ENCODE results near the gene MYBPC1. TPM values are rescaled to one million over a fixed set of nuclear protein-coding genes. Genes with fewer than 3 reads are reported as not detected.
"Not testable (repeated sequence)": the region's sequence is repeated elsewhere in the genome, so short reads cannot be mapped to it uniquely, and the experiment has no call there.

The MYBPC1 gene
- total RNA-seq, 2 donors from 2014 or later = not detected

DNA sequence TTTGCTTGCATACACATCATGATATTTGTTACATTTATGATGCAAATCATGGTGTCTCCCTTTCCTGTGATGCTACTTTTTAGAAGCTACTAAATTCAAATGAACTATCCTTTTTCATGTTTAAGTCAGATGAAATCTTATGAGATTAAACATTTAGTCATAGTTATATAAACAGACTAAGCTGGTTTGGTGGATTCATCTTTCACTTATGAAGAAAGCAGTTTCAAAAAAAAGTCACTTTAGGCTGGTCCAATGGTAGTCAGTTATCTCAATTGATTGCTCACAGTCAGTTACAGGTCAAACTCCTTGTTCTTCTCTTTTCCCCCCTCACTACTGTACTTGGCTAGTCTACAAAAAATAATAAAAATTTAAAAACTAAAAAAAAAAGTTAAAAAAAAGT lies 124.8 kb downstream of the MYBPC1 start:
- H3K4me3 Mint-ChIP-seq = no peak overlapping the region
- H3K4me1 Mint-ChIP-seq (ENCODE audit: low read depth in 2 of 2) = no peaks in the 10 kb centered on the region
- DNase-seq (ENCODE audit: low spot score) (no peak), ATAC-seq (no peak)
- H3K27ac Mint-ChIP-seq = no peak overlapping the region
- no peaks in the 10 kb centered on the region for H3K27me3 Mint-ChIP-seq
- no peaks in the 10 kb centered on the region for H3K9me3 Mint-ChIP-seq
- H3K36me3 Mint-ChIP-seq = no peaks in the 10 kb centered on the region

GRCh38 chr12:101720118-101720517 lies 125.3 kb downstream of the MYBPC1 start:
- no peaks in the 10 kb centered on the region for H3K36me3 Mint-ChIP-seq
- no peaks in the 10 kb centered on the region for H3K9me3 Mint-ChIP-seq
- H3K4me3 Mint-ChIP-seq = no peak overlapping the region
- H3K27ac Mint-ChIP-seq = no peak overlapping the region
- no peak for DNase-seq (ENCODE audit: low spot score)
- no peaks in the 10 kb centered on the region for H3K4me1 Mint-ChIP-seq (ENCODE audit: low read depth in 2 of 2)
- no peak for ATAC-seq
- H3K27me3 Mint-ChIP-seq = no peaks in the 10 kb centered on the region

DNA sequence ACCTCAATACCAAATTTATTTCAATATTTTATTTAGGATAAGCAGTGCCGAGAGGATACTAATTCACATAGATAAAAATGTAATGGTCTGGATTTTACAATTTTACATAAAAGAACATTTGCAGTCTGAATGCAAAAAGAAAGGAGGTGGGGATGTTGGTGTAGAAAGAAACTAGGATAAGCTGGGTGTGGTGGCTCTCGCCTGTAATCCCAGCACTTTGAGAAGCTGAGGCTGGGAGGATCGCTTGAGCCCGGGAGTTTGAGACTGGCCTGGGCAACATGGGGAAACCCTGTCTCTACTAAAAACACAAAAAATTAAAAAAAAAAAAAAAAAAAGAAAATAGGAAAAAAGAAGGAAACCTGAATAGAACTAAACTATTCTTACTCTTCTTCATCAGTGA lies 127.6 kb downstream of the MYBPC1 start:
- Mint-ChIP-seq H3K27ac (no peak overlapping the region), H3K27me3 (no peaks in the 10 kb centered on the region), H3K36me3 (no peaks in the 10 kb centered on the region), H3K4me1 (ENCODE audit: low read depth in 2 of 2) (no peaks in the 10 kb centered on the region), H3K4me3 (no peak overlapping the region), H3K9me3 (no peaks in the 10 kb centered on the region)
- ATAC-seq (no peak), DNase-seq (ENCODE audit: low spot score) (no peak)

- no peak for ATAC-seq
- Mint-ChIP-seq H3K27ac (no peak overlapping the region), H3K4me3 (no peak overlapping the region), H3K27me3 (no peaks in the 10 kb centered on the region), H3K9me3 (no peaks in the 10 kb centered on the region), H3K4me1 (ENCODE audit: low read depth in 2 of 2) (no peaks in the 10 kb centered on the region), H3K36me3 (peaks cover 3% of the 10 kb centered on the region)
- DNase-seq (ENCODE audit: low spot score) = no peak
Measured at GRCh38 chr12:101727098-101727497, 132.3 kb downstream of the MYBPC1 start.

- no peak overlapping the region for H3K4me3 Mint-ChIP-seq
- no peaks in the 10 kb centered on the region for H3K27me3 Mint-ChIP-seq
- H3K36me3 Mint-ChIP-seq = peaks cover 6% of the 10 kb centered on the region
- no peak overlapping the region for H3K27ac Mint-ChIP-seq
- ATAC-seq (no peak), DNase-seq (ENCODE audit: low spot score) (no peak)
- no peaks in the 10 kb centered on the region for H3K4me1 Mint-ChIP-seq (ENCODE audit: low read depth in 2 of 2)
- no peaks in the 10 kb centered on the region for H3K9me3 Mint-ChIP-seq
Measured at GRCh38 chr12:101729842-101730241, 135.1 kb downstream of the MYBPC1 start.

DNA sequence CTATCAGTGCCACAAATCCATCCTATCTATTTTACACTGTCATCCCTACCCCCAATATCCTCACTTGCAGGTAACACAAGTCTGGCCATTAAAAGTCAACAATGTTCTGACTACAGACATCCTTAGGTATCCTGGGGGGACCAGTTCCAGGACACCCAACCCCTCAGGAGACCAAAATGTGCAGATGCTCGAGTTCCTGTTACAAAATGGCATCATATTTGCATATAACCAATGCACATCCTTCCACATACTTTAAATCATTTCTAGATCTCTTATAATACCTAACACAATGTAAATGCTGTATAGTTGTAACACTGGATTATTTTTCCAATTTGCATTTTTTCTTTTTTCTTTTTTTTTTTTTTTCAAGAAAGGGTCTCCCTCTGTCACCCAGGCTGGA lies 137.5 kb downstream of the MYBPC1 start:
- Mint-ChIP-seq H3K27me3 (no peaks in the 10 kb centered on the region), H3K4me3 (no peak overlapping the region), H3K9me3 (no peaks in the 10 kb centered on the region), H3K36me3 (peaks cover 6% of the 10 kb centered on the region), H3K4me1 (ENCODE audit: low read depth in 2 of 2) (no peaks in the 10 kb centered on the region), H3K27ac (no peak overlapping the region)
- ATAC-seq (no peak), DNase-seq (ENCODE audit: low spot score) (no peak)

- DNase-seq (ENCODE audit: low spot score) = no peak
- Mint-ChIP-seq H3K36me3 (peaks cover 6% of the 10 kb centered on the region), H3K4me3 (no peak overlapping the region), H3K9me3 (no peaks in the 10 kb centered on the region), H3K27ac (no peak overlapping the region), H3K4me1 (ENCODE audit: low read depth in 2 of 2) (no peaks in the 10 kb centered on the region), H3K27me3 (no peaks in the 10 kb centered on the region)
- ATAC-seq = no peak
Measured at GRCh38 chr12:101733166-101733565, 138.4 kb downstream of the MYBPC1 start.

DNA sequence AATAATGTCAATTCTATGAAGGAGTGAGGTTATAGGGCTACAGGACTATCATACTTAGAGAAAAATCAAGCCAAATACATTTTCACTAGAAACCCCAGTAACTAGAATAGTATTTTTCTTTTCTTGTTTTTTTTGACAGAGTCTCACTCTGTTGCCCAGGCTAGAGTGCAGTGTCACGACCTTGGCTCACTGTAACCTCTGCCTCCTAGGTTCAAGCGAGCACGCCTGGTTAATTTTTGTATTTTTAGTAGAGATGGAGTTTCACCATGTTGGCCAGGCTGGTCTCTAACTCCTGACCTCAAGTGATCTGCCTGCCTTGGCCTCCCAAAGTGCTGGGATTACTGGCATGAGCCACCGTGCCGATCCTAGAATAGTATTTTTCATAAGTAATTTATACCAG lies 139.7 kb downstream of the MYBPC1 start:
- not testable (repeated sequence) for H3K4me1 Mint-ChIP-seq (ENCODE audit: low read depth in 2 of 2); DNase-seq (ENCODE audit: low spot score); ATAC-seq; H3K36me3 Mint-ChIP-seq; H3K27ac Mint-ChIP-seq; H3K4me3 Mint-ChIP-seq; H3K9me3 Mint-ChIP-seq; H3K27me3 Mint-ChIP-seq

Other genes with a start within 250 kb of the MYBPC1 start
- gene ARL1, start 187.2 kb upstream of the MYBPC1 start, total RNA-seq = 10 to 100 TPM; 47.1 to 71.2 TPM
- not detected for gene SPIC, start 119.6 kb upstream of the MYBPC1 start, total RNA-seq
- gene CHPT1, start 102.7 kb downstream of the MYBPC1 start, total RNA-seq = 10 to 100 TPM in 1 of 2 donors, 1 to 10 TPM in 1; 5.3 to 21.0 TPM
- gene SYCP3, start 144.5 kb downstream of the MYBPC1 start, total RNA-seq = 1 to 10 TPM; 2.4 to 2.9 TPM
- gene GNPTAB, start 236.0 kb downstream of the MYBPC1 start, total RNA-seq = 100 to 1,000 TPM; 139 to 186 TPM